ENCODE results near the gene KIAA0586.

Gene KIAA0586

DNA sequence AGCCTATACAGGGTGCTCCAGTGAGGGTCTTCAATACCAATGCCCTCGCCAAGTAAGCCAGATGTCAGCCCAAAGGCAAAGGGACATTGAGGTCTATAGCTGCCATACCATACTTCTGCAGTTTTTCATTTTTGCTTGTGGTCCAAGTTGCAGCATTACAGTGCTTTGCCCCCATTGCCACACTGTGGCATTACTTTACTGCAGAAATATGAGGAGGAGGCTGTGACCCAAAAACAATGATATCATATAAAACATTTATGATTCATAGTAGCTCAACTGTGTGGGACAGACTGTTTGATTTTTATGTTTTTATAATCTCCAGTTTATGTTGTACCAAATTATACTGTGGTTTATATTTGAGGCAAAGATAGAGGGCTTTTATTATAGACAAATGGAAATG, 64.1 kb downstream of the KIAA0586 start:
- Histone ChIP-seq H3K4me2 (ENCODE audit: low read depth, low read length) (no peak overlapping the region), H2AFZ (ENCODE audit: low read length) (no peak overlapping the region), H3F3A (ENCODE audit: insufficient read depth, low read length) (peaks cover 4% of the 10 kb centered on the region; the same call in 1 of the 2 replicates), H3K9ac (ENCODE audit: low read length) (no peak overlapping the region), H4K20me1 (ENCODE audit: insufficient read depth, low read length) (no peaks in the 10 kb centered on the region), H3K36me3 (replicated peaks; ENCODE audit: insufficient read depth, low read length) (no peaks in the 10 kb centered on the region), H3K27me3 (replicated peaks; ENCODE audit: insufficient read depth, low read length) (no peaks in the 10 kb centered on the region), H3K4me3 (ENCODE audit: low read length) (no peak overlapping the region), H3K9me2 (replicated peaks; ENCODE audit: insufficient read depth, low read length) (no peaks in the 10 kb centered on the region), H3K4me1 (ENCODE audit: low read length) (peaks cover 8% of the 10 kb centered on the region; the same call in 1 of the 2 replicates), H3K27ac (ENCODE audit: low read length) (no peak overlapping the region), H3K79me2 (ENCODE audit: low read length) (no peaks in the 10 kb centered on the region), H3K9me3 (replicated peaks; ENCODE audit: insufficient read depth, low read length) (no peaks in the 10 kb centered on the region)
- DNase-seq, result no peak
- no peak for TF ChIP-seq EZH2 (optimal IDR thresholded peaks at IDR 0.05; ENCODE audit: low read depth, low read length)
- no peak for TF ChIP-seq EZH2phosphoT487 (IDR thresholded peaks at IDR 0.05; ENCODE audit: low read length)
- TF ChIP-seq, protein P1, sequence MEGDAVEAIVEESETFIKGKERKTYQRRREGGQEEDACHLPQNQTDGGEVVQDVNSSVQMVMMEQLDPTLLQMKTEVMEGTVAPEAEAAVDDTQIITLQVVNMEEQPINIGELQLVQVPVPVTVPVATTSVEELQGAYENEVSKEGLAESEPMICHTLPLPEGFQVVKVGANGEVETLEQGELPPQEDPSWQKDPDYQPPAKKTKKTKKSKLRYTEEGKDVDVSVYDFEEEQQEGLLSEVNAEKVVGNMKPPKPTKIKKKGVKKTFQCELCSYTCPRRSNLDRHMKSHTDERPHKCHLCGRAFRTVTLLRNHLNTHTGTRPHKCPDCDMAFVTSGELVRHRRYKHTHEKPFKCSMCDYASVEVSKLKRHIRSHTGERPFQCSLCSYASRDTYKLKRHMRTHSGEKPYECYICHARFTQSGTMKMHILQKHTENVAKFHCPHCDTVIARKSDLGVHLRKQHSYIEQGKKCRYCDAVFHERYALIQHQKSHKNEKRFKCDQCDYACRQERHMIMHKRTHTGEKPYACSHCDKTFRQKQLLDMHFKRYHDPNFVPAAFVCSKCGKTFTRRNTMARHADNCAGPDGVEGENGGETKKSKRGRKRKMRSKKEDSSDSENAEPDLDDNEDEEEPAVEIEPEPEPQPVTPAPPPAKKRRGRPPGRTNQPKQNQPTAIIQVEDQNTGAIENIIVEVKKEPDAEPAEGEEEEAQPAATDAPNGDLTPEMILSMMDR (IDR thresholded peaks at IDR 0.05; ENCODE audit: low read length), result no peak

DNA sequence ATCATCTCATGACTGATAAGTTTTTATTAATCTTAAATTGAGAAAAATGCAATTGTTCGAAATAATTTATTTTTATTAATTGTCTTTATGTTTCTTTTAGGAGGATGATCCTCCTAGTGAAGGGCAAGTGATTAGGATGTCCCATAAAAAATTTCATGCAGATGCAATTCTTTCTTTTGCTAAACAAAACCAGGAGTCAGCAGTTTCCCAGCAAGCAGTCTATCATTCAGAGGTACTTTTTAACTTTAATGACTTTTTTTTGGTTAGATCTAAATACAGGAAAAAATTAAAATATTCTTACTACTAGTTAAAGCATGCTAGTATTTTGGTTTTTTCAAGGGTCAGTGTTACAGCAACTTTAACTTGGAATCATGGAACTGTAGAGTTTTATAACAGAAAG, 64.5 kb downstream of the KIAA0586 start:
- Histone ChIP-seq H3K9me2 (replicated peaks; ENCODE audit: insufficient read depth, low read length) (no peaks in the 10 kb centered on the region), H3K4me2 (ENCODE audit: low read depth, low read length) (no peak overlapping the region), H3K9me3 (replicated peaks; ENCODE audit: insufficient read depth, low read length) (no peaks in the 10 kb centered on the region), H3K9ac (ENCODE audit: low read length) (no peak overlapping the region), H3K4me3 (ENCODE audit: low read length) (no peak overlapping the region), H3K4me1 (ENCODE audit: low read length) (peaks cover 8% of the 10 kb centered on the region; the same call in 1 of the 2 replicates), H2AFZ (ENCODE audit: low read length) (no peak overlapping the region), H4K20me1 (ENCODE audit: insufficient read depth, low read length) (no peaks in the 10 kb centered on the region), H3K79me2 (ENCODE audit: low read length) (no peaks in the 10 kb centered on the region), H3K27me3 (replicated peaks; ENCODE audit: insufficient read depth, low read length) (no peaks in the 10 kb centered on the region), H3K27ac (ENCODE audit: low read length) (no peak overlapping the region), H3K36me3 (replicated peaks; ENCODE audit: insufficient read depth, low read length) (no peaks in the 10 kb centered on the region), H3F3A (ENCODE audit: insufficient read depth, low read length) (peaks cover 4% of the 10 kb centered on the region; the same call in 1 of the 2 replicates)
- TF ChIP-seq EZH2 (optimal IDR thresholded peaks at IDR 0.05; ENCODE audit: low read depth, low read length) (no peak), EZH2phosphoT487 (IDR thresholded peaks at IDR 0.05; ENCODE audit: low read length) (no peak)
- TF ChIP-seq, protein P1 (IDR thresholded peaks at IDR 0.05; ENCODE audit: low read length), result no peak
- no peak for DNase-seq

- H3K9ac ChIP-seq (ENCODE audit: low read length), result no peak overlapping the region
- H3K9me3 ChIP-seq (replicated peaks; ENCODE audit: insufficient read depth, low read length), result no peaks in the 10 kb centered on the region
- H3K4me2 ChIP-seq (ENCODE audit: low read depth, low read length), result no peak overlapping the region
- H3F3A ChIP-seq (ENCODE audit: insufficient read depth, low read length), result no peaks in the 10 kb centered on the region
- H4K20me1 ChIP-seq (ENCODE audit: insufficient read depth, low read length), result no peaks in the 10 kb centered on the region
- no peaks in the 10 kb centered on the region for H3K36me3 ChIP-seq (replicated peaks; ENCODE audit: insufficient read depth, low read length)
- H3K4me3 ChIP-seq (ENCODE audit: low read length), result no peak overlapping the region
- H3K4me1 ChIP-seq (ENCODE audit: low read length), result no peaks in the 10 kb centered on the region
- H3K79me2 ChIP-seq (ENCODE audit: low read length), result no peaks in the 10 kb centered on the region
- no peaks in the 10 kb centered on the region for H3K9me2 ChIP-seq (replicated peaks; ENCODE audit: insufficient read depth, low read length)
- no peak for TF ChIP-seq EZH2phosphoT487 (IDR thresholded peaks at IDR 0.05; ENCODE audit: low read length)
- TF ChIP-seq, protein P1 (IDR thresholded peaks at IDR 0.05; ENCODE audit: low read length), result peak; percentile 62
- no peak for TF ChIP-seq EZH2 (optimal IDR thresholded peaks at IDR 0.05; ENCODE audit: low read depth, low read length)
- H3K27ac ChIP-seq (ENCODE audit: low read length), result no peak overlapping the region
- H3K27me3 ChIP-seq (replicated peaks; ENCODE audit: insufficient read depth, low read length), result no peaks in the 10 kb centered on the region
- DNase-seq, result peak; percentile 57
- no peak overlapping the region for H2AFZ ChIP-seq (ENCODE audit: low read length)
Measured at GRCh38 chr14:58501214-58501816, 73.8 kb downstream of the KIAA0586 start.
